ENCODE results near the gene NXPH3. TPM values are rescaled to one million over a fixed set of nuclear protein-coding genes. Genes with fewer than 3 reads are reported as not detected.

The NXPH3 gene
- total and polyA plus RNA-seq, 2 of the 13 experiments (the other 11 are each of a cell fraction or from before 2014, with no cell fraction given), result 0.04 to 0.58 TPM

- TF ChIP-seq SMYD3 (CRISPR knock-in tag; IDR thresholded peaks at IDR 0.05) (peak; percentile 50; the same call in 1 of the 2 replicates), ZHX1 (CRISPR knock-in tag; IDR thresholded peaks at IDR 0.05; ENCODE audit: low read depth) (no peak; the same call in 1 of the 2 replicates), ZNF407 (CRISPR knock-in tag; IDR thresholded peaks at IDR 0.05; ENCODE audit: not compliant biosample characterization) (peak; percentile 72), SIX4 (CRISPR knock-in tag; IDR thresholded peaks at IDR 0.05) (0 out of 2 replicates have a peak, but pooled peaks have one; percentile 17), SNAPC5 (CRISPR knock-in tag; IDR thresholded peaks at IDR 0.05; ENCODE audit: borderline replicate concordance) (no peak), GATAD1 (CRISPR knock-in tag; IDR thresholded peaks at IDR 0.05) (peak; percentile 77; the same call in 1 of the 2 replicates), FOXJ3 (CRISPR knock-in tag; IDR thresholded peaks at IDR 0.05; ENCODE audit: borderline replicate concordance) (no peak), MAZ (IDR thresholded peaks at IDR 0.05; ENCODE audit: borderline replicate concordance, low read depth, low read length) (no peak), MAZ (CRISPR knock-in tag; IDR thresholded peaks at IDR 0.05; ENCODE audit: low read depth) (peak; percentile 78), ZNF17 (CRISPR knock-in tag; IDR thresholded peaks at IDR 0.05) (no peak), ETV6 (CRISPR knock-in tag; conservative IDR thresholded peaks at IDR 0.05) (peak; percentile 58), ZNF780A (CRISPR knock-in tag; IDR thresholded peaks at IDR 0.05) (no peak), CCAR2 (optimal IDR thresholded peaks at IDR 0.05; ENCODE audit: low read depth, low read length) (no peak), FOXK1 (CRISPR knock-in tag; IDR thresholded peaks at IDR 0.05; ENCODE audit: borderline replicate concordance, low read depth) (0 out of 2 replicates have a peak, but pooled peaks have one; percentile 30), RXRA (CRISPR knock-in tag; IDR thresholded peaks at IDR 0.05) (peak; percentile 73), EP300 (IDR thresholded peaks at IDR 0.05; ENCODE audit: low read depth in 2 of 2, low read length in 2 of 2) (no peak), EP300 (CRISPR knock-in tag; IDR thresholded peaks at IDR 0.05; ENCODE audit: borderline replicate concordance) (peak; percentile 39; the same call in 1 of the 2 replicates), PAX8 (CRISPR knock-in tag; IDR thresholded peaks at IDR 0.05; ENCODE audit: borderline replicate concordance) (no peak)
These were observed 7.6 kb upstream of the NXPH3 start (continued) for GRCh38 chr17:49567871-49568694.

All from HepG2 (cell line).